Fibroblast of pulmonary artery (primary cell): ENCODE measurements around the gene HACL1.
"Not testable (repeated sequence)": the region's sequence is repeated elsewhere in the genome, so short reads cannot be mapped to it uniquely, and the experiment has no call there.

Experiments
- DNase-seq: peaks from one replicate; pipeline ENCODE4 v3.0.0-alpha.2; 2010; ENCODE audit warnings: low read depth
- H3K4me3 ChIP-seq: replicated peaks from 2 replicates; pipeline ENCODE4 v1.5.1; 2011; ENCODE audit warnings: low read depth, mild to moderate bottlenecking, control low read depth, low read length, moderate library complexity
- TF ChIP-seq, protein P1 (sequence below): IDR thresholded peaks from 2 replicates; pipeline ENCODE4 v1.5.1; 2011; ENCODE audit warnings: mild to moderate bottlenecking, control low read depth, low read length, inconsistent platforms; ENCODE audit errors: missing control alignments

Gene HACL1

DNA sequence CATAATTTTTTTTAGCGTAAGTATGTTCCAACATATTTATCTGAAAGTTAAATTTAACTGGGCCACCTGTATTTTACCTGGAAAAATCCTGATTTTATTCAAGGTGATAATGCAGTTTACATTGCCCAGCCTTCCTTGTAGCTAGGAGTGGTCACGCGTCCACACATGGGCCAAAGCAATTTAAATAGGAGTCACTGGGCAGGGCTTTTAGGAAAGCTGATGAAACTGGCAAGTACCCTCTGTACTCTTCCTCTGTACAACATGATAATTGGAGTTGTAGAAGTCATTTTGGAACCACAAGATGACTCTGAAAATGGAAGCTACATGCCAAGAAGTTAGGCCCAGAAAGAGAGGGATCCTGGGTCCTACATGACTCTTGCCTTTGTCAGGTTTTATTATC lies 9.6 kb upstream of the HACL1 start:
- no peak for DNase-seq
- H3K4me3 ChIP-seq = no peak overlapping the region
- TF ChIP-seq, protein P1, sequence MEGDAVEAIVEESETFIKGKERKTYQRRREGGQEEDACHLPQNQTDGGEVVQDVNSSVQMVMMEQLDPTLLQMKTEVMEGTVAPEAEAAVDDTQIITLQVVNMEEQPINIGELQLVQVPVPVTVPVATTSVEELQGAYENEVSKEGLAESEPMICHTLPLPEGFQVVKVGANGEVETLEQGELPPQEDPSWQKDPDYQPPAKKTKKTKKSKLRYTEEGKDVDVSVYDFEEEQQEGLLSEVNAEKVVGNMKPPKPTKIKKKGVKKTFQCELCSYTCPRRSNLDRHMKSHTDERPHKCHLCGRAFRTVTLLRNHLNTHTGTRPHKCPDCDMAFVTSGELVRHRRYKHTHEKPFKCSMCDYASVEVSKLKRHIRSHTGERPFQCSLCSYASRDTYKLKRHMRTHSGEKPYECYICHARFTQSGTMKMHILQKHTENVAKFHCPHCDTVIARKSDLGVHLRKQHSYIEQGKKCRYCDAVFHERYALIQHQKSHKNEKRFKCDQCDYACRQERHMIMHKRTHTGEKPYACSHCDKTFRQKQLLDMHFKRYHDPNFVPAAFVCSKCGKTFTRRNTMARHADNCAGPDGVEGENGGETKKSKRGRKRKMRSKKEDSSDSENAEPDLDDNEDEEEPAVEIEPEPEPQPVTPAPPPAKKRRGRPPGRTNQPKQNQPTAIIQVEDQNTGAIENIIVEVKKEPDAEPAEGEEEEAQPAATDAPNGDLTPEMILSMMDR = no peak

DNA sequence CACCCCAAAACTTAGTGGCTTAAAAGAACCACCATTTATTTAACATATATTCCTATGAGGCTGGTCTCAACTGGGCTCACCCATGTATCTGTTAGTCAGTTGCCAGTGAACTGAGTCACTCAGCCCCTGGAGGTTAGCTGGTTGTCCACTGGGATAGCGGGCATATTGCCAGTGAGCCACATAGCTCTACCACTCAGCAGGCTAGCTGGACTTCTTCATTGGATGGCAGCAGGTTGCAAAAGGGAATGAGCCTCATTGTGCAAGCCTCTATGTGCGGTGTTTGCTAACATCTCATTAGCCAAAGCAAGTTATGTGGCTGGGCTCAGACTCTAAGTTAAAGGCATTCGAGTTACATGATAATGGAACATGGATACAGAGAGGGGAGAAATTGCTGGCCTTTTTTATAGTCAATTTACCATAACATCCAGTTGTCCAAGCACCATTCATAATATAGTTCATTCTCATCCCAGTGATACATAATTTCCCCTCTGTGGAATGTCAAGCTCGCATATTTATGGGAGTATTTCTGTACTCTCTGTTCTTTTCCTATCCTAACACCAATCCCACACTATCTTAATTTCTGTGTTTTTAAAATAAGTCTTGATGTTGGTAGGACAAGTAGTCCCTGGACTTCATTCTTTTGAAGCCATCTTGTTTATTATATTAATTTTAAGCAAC lies 8.9 kb upstream of the HACL1 start:
- H3K4me3 ChIP-seq = no peak overlapping the region
- peak; percentile 74 for DNase-seq
- TF ChIP-seq, protein P1 = no peak

DNA sequence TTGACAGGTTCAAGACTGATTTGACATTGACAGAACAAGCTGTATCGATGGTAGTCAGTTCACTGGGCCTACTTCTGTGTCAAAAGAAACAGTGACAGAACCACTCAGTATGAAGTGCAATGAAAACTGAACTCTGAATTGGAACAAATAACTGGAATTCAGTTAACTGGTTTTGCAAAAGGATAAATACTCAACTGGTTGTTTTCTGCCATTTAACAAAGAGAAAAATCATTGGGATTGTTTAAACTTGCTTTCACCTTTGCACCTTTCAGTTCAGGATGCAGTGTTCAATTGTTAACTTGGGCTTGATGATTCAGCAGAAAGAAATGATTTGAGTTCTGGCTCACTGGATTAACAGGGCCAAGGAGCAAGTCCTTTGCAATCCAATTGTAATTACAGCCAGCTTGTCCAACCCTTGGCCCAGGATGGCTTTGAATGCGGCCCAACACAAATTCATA lies 5.1 kb upstream of the HACL1 start:
- TF ChIP-seq, protein P1 = no peak
- no peak for DNase-seq
- H3K4me3 ChIP-seq = no peak overlapping the region

DNA sequence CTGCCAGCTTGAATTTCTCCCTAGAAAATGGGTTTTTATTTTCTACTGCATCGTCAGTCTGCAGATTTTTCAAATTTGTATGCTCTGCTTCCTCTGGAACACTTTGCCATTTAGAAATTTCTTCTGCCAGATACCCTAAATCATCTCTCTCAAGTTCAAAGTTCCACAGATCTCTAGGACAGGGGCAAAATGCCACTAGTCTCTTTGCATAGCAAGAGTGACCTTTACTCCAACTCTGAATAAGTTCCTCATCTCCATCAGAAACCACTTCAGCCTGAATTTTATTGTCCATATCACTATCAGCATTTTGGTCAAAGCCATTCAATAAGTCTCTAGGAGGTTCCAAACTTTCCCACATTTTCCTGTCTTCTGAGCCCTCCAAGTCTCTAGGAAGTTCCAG lies 3.2 kb upstream of the HACL1 start:
- not testable (repeated sequence) for DNase-seq, H3K4me3 ChIP-seq

GRCh38 chr3:15602816-15603215 lies 1.4 kb upstream of the HACL1 start:
- peak overlapping the region; percentile 100 for H3K4me3 ChIP-seq
- DNase-seq = not testable (repeated sequence)

DNA sequence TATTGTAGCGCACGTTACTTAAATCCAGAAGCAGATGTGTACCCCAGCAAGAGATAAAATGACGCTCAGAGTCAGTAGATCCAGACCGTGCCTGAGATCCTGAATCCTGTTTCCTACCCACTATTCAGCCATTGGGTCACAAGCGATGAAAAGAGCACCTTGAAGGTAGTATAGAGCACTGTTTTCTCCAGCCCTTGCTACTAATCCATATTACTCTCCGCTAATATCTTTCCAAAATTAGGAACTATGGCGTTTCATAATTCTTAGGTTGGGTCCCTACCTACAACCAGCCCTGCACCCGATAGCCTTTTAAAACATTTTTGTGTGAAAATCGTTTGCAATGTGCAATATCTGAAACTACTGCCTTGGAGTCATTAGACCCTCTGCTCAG lies 772 bp upstream of the HACL1 start:
- H3K4me3 ChIP-seq = peak overlapping the region; percentile 100
- TF ChIP-seq, protein P1 = no peak
- no peak for DNase-seq

- TF ChIP-seq, protein P1 = no peak
- no peak for DNase-seq
- H3K4me3 ChIP-seq = peak overlapping the region; percentile 100
These were observed 347 bp downstream of the HACL1 start for GRCh38 chr3:15601046-15601398.

GRCh38 chr3:15595955-15596354 lies 5.4 kb downstream of the HACL1 start:
- DNase-seq = no peak
- H3K4me3 ChIP-seq = no peak overlapping the region
- TF ChIP-seq, protein P1 = no peak
